ENCODE results near the gene RPS6KA1. TPM values are rescaled to one million over a fixed set of nuclear protein-coding genes. Genes with fewer than 3 reads are reported as not detected.
A peak's percentile ranks its signal among the peaks of the same experiment; 100 is the strongest.

Gene RPS6KA1
- total RNA-seq, 2 experiments from 2014 or later = 29.1 to 29.6 TPM

- peaks cover 12% of the 10 kb centered on the region for H3K4me1 Mint-ChIP-seq (ENCODE audit: low read depth)
- DNase-seq (no peak), ATAC-seq (ENCODE audit: poor library complexity) (no peak)
- ChIA-PET POLR2A (interaction anchor here (2.0 kb wide), 1 partner anchor 9 kb away, joined by 5 read pairs; no protein-coding TSS in a partner anchor), CTCF (interaction anchor here (0.9 to 1.9 kb wide), 2 partner anchors 14 to 52 kb away, joined by 4 to 7 read pairs; no protein-coding TSS in a partner anchor)
- no peak overlapping the region for H3K4me3 Mint-ChIP-seq
- no peaks in the 10 kb centered on the region for H3K9me3 Mint-ChIP-seq
- Histone ChIP-seq H3K27ac (ENCODE audit: low read depth in 1 of 2, low read length in 2 of 2) (no peak overlapping the region), H3K4me1 (ENCODE audit: insufficient read depth, low read length) (peaks cover 28% of the 10 kb centered on the region), H3K36me3 (ENCODE audit: insufficient read depth, low read length) (peaks cover 84% of the 10 kb centered on the region), H3K9me3 (ENCODE audit: control insufficient read depth in 1 of 2, insufficient read depth in 1 of 2, low read length in 2 of 2) (no peaks in the 10 kb centered on the region), H3K27me3 (ENCODE audit: control insufficient read depth in 1 of 2, insufficient read depth in 2 of 2, low read length in 2 of 2) (no peaks in the 10 kb centered on the region), H3K4me3 (ENCODE audit: low read length) (no peak overlapping the region)
- intact Hi-C loops (cut with DNase I, micrococcal nuclease) = no loop called here
- peaks cover 86% of the 10 kb centered on the region for H3K36me3 Mint-ChIP-seq (ENCODE audit: low read depth)
- no peaks in the 10 kb centered on the region for H3K27me3 Mint-ChIP-seq
- no peak overlapping the region for H3K27ac Mint-ChIP-seq
- no peak for TF ChIP-seq CTCF (IDR thresholded peaks at IDR 0.05)
Observed at GRCh38 chr1:26552720-26553119, 23.2 kb downstream of the RPS6KA1 start.

GRCh38 chr1:26553942-26554682, 24.6 kb downstream of the RPS6KA1 start:
- POLR2A ChIA-PET = interaction anchor here (2.0 kb wide), 1 partner anchor 8 kb away, joined by 5 read pairs; no protein-coding TSS in a partner anchor

GRCh38 chr1:26554781-26555180, 25.2 kb downstream of the RPS6KA1 start:
- ChIA-PET POLR2A (interaction anchor here (0.9 kb wide), 1 partner anchor 20 kb away, joined by 3 read pairs; no protein-coding TSS in a partner anchor), CTCF (interaction anchor here (1.4 kb wide), 1 partner anchor 16 kb away, joined by 5 read pairs; no protein-coding TSS in a partner anchor)
- Mint-ChIP-seq H3K27ac (no peak overlapping the region), H3K36me3 (ENCODE audit: low read depth) (peaks cover 85% of the 10 kb centered on the region), H3K27me3 (no peaks in the 10 kb centered on the region), H3K4me3 (no peak overlapping the region), H3K4me1 (ENCODE audit: low read depth) (no peaks in the 10 kb centered on the region), H3K9me3 (no peaks in the 10 kb centered on the region)
- DNase-seq (no peak), ATAC-seq (ENCODE audit: poor library complexity) (no peak)
- Histone ChIP-seq H3K36me3 (ENCODE audit: insufficient read depth, low read length) (peaks cover 85% of the 10 kb centered on the region), H3K4me1 (ENCODE audit: insufficient read depth, low read length) (peaks cover 16% of the 10 kb centered on the region), H3K27ac (ENCODE audit: low read depth in 1 of 2, low read length in 2 of 2) (no peak overlapping the region), H3K27me3 (ENCODE audit: control insufficient read depth in 1 of 2, insufficient read depth in 2 of 2, low read length in 2 of 2) (no peaks in the 10 kb centered on the region), H3K4me3 (ENCODE audit: low read length) (no peak overlapping the region), H3K9me3 (ENCODE audit: control insufficient read depth in 1 of 2, insufficient read depth in 1 of 2, low read length in 2 of 2) (no peaks in the 10 kb centered on the region)
- intact Hi-C loops (cut with DNase I, micrococcal nuclease) = no loop called here
- no peak for TF ChIP-seq CTCF (IDR thresholded peaks at IDR 0.05)

More at GRCh38 chr1:26553942-26554682, 24.6 kb downstream of the RPS6KA1 start:
- Mint-ChIP-seq H3K4me1 (ENCODE audit: low read depth) (no peaks in the 10 kb centered on the region), H3K9me3 (no peaks in the 10 kb centered on the region), H3K27ac (no peak overlapping the region), H3K4me3 (no peak overlapping the region), H3K27me3 (no peaks in the 10 kb centered on the region), H3K36me3 (ENCODE audit: low read depth) (peaks cover 86% of the 10 kb centered on the region)
- intact Hi-C loops (cut with DNase I, micrococcal nuclease) = no loop called here
- CTCF ChIA-PET = no interaction called here
- H3K4me1 ChIP-seq (ENCODE audit: insufficient read depth, low read length) = peaks cover 16% of the 10 kb centered on the region
- H3K36me3 ChIP-seq (ENCODE audit: insufficient read depth, low read length) = peaks cover 83% of the 10 kb centered on the region
- no peak for TF ChIP-seq CTCF (IDR thresholded peaks at IDR 0.05)
- peak in 2 of 14 experiments; percentile 22 to 50 for DNase-seq
- H3K9me3 ChIP-seq (ENCODE audit: control insufficient read depth in 1 of 2, insufficient read depth in 1 of 2, low read length in 2 of 2) = no peaks in the 10 kb centered on the region
- H3K27ac ChIP-seq (ENCODE audit: low read depth in 1 of 2, low read length in 2 of 2) = no peak overlapping the region
- H3K27me3 ChIP-seq (ENCODE audit: control insufficient read depth in 1 of 2, insufficient read depth in 2 of 2, low read length in 2 of 2) = no peaks in the 10 kb centered on the region
- ATAC-seq (ENCODE audit: poor library complexity) = no peak
- H3K4me3 ChIP-seq (ENCODE audit: low read length) = no peak overlapping the region

All from CD4-positive, alpha-beta T cell (primary cell).